ENCODE results near the gene RAB6B.

The RAB6B gene

DNA sequence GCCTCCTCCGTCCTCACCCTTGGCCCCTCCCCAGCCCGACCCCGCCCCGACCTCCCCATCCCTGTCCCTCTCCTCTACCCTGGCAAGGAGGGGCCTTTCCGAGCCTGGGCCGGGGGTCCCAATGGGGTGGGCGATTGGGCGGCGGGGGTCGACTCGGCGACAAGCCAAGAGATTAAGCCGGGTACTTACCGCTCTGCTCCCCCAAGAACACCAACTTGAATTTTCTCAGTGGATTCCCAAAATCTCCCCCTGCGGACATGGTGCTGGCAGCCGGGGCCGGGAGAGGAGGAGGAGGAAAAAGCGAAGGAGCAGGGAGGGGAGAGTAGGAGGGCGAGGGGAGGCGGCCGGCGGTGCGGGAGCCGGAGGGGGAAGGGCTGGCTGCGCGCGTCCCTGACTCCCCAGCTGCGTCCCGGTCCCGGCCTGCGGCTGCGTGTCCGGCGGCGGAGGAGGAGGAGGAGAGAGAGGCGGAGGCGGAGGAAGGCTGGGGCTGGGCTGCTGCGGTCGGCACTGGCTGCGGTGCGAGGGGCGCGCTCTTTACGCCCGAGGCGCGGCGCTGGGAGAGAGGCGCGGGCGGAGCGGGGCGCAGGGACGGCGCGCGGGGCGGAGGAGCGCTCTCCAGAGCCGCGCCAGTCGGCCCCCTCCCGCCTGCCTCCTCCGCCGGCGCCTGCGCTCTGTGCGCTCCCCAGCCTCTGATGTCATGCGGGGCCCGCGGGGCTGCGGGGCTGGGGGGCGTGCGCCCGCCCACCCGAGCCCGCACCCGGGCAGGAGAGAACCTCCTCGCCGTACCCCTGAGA is at the start of gene RAB6B:
Gene RAB6B, minus strand, starts transcription at position 675 of the 794 bp plus-strand sequence. Its CDS starts 416 bp downstream, at position 259.
- Histone ChIP-seq H3K4me1 (ENCODE audit: control insufficient read depth, insufficient read depth, low read length) (peaks cover 6% of the 10 kb centered on the region), H3K36me3 (ENCODE audit: control insufficient read depth, insufficient read depth, low read length) (no peaks in the 10 kb centered on the region), H3K9ac (ENCODE audit: low read length) (peak within 1 kb of the TSS; percentile 62), H3K4me3 (ENCODE audit: low read length) (no peak within 1 kb of the TSS), H3K9me3 (ENCODE audit: control insufficient read depth, low read length) (no peaks in the 10 kb centered on the region), H3K27me3 (ENCODE audit: control insufficient read depth, insufficient read depth, low read length) (peaks cover 34% of the 10 kb centered on the region)

DNA sequence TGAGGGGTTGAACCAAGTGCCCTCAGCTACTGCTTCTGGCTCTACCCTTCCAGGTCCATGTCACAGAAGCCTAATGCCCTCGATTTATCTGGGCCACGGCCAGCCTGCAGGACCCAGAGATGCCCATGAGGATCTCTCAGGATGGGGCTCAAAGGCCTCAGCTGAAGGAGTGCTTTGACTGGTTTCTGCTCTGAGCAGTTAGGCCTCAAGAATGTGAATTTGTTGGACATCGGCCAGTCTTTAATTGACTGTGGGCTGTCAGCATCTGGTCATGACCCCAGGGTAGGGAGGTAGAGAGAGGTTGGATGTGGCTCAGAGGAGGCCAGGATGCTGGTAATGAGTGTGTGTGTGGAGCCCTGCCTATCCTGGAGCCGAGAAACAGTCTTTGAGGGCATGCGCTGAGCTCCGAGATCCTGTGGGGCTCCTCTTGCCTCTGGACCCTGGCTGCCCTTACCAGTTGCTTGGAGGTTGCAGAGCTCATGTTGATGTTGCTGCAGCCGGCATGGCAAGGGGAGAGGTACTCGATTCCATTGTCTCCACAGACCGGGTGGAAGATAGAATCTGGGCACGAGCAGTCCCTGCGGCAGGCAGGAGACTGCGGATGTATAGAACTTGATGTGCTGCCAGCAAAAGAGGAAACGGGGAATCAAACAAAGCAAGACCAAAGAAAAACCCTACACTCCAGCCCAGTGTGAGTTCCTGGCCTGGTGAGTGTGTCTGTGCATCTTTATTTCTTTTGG is 49.1 kb upstream of the RAB6B start:
- no peak overlapping the region for H3K4me3 ChIP-seq (ENCODE audit: low read length)
- peak overlapping the region; percentile 13 for H3K9ac ChIP-seq (ENCODE audit: low read length)
- peaks cover 48% of the 10 kb centered on the region for H3K4me1 ChIP-seq (ENCODE audit: control insufficient read depth, insufficient read depth, low read length)
- H3K9me3 ChIP-seq (ENCODE audit: control insufficient read depth, low read length), result no peaks in the 10 kb centered on the region
- H3K27me3 ChIP-seq (ENCODE audit: control insufficient read depth, insufficient read depth, low read length), result no peaks in the 10 kb centered on the region
- H3K36me3 ChIP-seq (ENCODE audit: control insufficient read depth, insufficient read depth, low read length), result no peaks in the 10 kb centered on the region

DNA sequence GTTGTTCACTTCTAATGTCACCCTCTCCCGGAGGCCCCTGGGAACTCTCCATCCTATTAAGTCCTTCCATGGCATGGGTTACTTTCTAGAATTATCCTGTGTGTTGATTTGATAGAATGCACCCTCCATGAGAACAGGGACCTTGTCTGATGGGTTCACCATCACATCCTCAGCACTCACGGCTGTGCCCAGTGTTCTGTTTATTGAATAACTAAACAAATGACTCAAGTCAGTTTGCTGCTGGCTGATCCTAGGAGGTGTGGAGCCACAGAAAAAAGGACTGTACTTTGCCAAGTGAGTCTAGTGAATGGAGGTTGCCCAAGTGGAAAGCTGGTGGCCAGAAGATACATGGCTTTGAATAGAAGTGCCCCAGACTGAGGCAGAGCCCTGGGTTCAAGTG is 48.5 kb upstream of the RAB6B start:
- Histone ChIP-seq H3K9me3 (ENCODE audit: control insufficient read depth, low read length) (no peaks in the 10 kb centered on the region), H3K9ac (ENCODE audit: low read length) (peak overlapping the region; percentile 13), H3K4me3 (ENCODE audit: low read length) (no peak overlapping the region), H3K36me3 (ENCODE audit: control insufficient read depth, insufficient read depth, low read length) (no peaks in the 10 kb centered on the region), H3K27me3 (ENCODE audit: control insufficient read depth, insufficient read depth, low read length) (no peaks in the 10 kb centered on the region), H3K4me1 (ENCODE audit: control insufficient read depth, insufficient read depth, low read length) (peaks cover 50% of the 10 kb centered on the region)

DNA sequence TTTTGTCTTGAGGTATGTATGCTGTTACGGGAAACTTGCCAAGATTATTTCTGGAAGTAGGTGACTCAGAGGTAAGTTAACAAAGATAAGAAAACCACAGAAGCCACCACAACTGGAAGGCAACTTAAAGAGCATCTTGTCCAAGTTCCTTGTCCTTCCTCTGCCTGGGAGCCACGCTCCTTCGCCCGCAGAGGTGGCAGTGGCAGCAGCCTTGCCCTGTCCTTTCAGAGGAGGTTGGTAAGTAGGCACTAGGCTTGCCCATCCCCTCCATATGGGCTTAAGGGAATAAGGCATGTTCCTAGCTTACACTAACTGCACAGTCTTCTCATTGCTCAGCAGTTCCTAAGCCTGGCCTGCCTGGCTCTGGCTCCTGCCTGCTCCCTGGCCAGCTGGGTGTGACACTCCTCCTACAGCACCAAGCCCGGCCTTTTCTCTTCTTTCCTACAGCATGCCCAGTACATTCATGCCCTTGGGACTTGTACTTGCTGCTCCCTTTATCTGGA is 48.0 kb upstream of the RAB6B start:
- no peaks in the 10 kb centered on the region for H3K27me3 ChIP-seq (ENCODE audit: control insufficient read depth, insufficient read depth, low read length)
- H3K4me1 ChIP-seq (ENCODE audit: control insufficient read depth, insufficient read depth, low read length), result peaks cover 55% of the 10 kb centered on the region
- H3K4me3 ChIP-seq (ENCODE audit: low read length), result no peak overlapping the region
- H3K9me3 ChIP-seq (ENCODE audit: control insufficient read depth, low read length), result no peaks in the 10 kb centered on the region
- H3K9ac ChIP-seq (ENCODE audit: low read length), result no peak overlapping the region
- H3K36me3 ChIP-seq (ENCODE audit: control insufficient read depth, insufficient read depth, low read length), result no peaks in the 10 kb centered on the region

DNA sequence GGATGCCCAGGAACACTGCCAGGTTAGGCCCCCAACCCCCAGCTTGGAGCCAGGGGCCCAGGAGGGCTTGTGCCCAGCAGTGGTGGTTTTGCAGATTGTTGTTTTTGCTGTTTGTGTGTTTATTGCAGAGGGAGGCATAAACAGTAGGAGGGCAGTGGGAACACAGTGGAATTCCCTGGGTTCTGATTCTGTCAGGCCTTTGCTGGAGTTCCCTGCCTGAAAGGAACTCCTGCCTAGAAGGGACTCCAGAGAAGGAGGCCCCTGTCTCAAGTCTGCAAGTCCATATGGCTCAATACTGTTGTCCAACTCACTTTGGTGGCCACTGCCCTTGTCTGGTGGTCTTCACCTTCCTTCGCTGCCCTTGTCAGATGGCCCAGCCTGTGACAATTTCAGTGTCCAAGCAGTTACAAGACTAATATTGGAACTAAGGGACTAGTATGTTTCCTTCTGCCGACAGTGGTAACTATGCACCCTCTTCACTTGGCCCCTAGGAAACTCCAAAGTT is 47.4 kb upstream of the RAB6B start:
- peaks cover 56% of the 10 kb centered on the region for H3K4me1 ChIP-seq (ENCODE audit: control insufficient read depth, insufficient read depth, low read length)
- no peaks in the 10 kb centered on the region for H3K36me3 ChIP-seq (ENCODE audit: control insufficient read depth, insufficient read depth, low read length)
- H3K4me3 ChIP-seq (ENCODE audit: low read length), result no peak overlapping the region
- H3K9ac ChIP-seq (ENCODE audit: low read length), result no peak overlapping the region
- H3K9me3 ChIP-seq (ENCODE audit: control insufficient read depth, low read length), result no peaks in the 10 kb centered on the region
- no peaks in the 10 kb centered on the region for H3K27me3 ChIP-seq (ENCODE audit: control insufficient read depth, insufficient read depth, low read length)

DNA sequence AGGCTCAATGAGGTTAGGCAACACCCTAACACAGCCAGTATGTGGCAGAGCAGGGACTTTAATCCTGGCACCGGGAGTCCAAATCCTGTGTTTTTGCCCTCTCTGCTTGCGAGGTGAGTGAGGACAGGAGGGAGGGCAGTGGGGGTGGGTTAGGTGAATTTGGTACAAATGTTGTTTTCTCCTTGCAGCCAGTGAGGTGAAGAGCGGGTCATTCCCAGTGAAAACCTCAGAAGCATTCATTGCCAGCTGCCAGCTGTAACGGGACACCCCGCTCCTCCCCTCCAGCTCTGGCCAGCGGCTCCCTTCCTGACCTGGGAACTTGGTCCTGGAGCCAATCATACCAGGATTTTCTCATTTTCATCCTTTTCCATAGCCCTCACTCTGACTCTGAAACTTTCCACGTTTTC is 45.7 kb upstream of the RAB6B start:
- Histone ChIP-seq H3K27me3 (ENCODE audit: control insufficient read depth, insufficient read depth, low read length) (no peaks in the 10 kb centered on the region), H3K9ac (ENCODE audit: low read length) (no peak overlapping the region), H3K36me3 (ENCODE audit: control insufficient read depth, insufficient read depth, low read length) (no peaks in the 10 kb centered on the region), H3K9me3 (ENCODE audit: control insufficient read depth, low read length) (no peaks in the 10 kb centered on the region), H3K4me1 (ENCODE audit: control insufficient read depth, insufficient read depth, low read length) (peaks cover 49% of the 10 kb centered on the region), H3K4me3 (ENCODE audit: low read length) (no peak overlapping the region)

DNA sequence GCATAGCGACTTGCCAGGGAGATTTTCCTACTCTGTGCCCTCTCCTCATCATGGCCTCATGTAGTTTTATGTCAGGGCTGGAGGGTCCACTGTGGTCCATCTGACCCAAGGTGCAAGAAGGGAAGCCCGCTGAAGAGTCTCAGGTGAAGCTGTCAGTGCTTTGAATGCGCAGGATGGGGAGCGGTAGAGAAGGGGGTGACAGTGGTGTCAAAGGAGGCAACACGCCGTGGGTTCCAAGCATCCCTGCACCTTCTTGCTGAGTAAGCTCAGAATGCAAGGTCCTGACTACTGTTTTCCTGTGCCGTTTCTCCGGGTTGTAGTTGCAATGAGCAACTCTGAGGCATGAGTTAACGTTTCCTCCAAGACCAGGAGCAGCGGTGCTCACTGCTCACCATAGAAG is 44.9 kb upstream of the RAB6B start:
- no peak overlapping the region for H3K9ac ChIP-seq (ENCODE audit: low read length)
- H3K4me1 ChIP-seq (ENCODE audit: control insufficient read depth, insufficient read depth, low read length), result peaks cover 40% of the 10 kb centered on the region
- H3K27me3 ChIP-seq (ENCODE audit: control insufficient read depth, insufficient read depth, low read length), result no peaks in the 10 kb centered on the region
- no peaks in the 10 kb centered on the region for H3K36me3 ChIP-seq (ENCODE audit: control insufficient read depth, insufficient read depth, low read length)
- H3K9me3 ChIP-seq (ENCODE audit: control insufficient read depth, low read length), result no peaks in the 10 kb centered on the region
- H3K4me3 ChIP-seq (ENCODE audit: low read length), result no peak overlapping the region

DNA sequence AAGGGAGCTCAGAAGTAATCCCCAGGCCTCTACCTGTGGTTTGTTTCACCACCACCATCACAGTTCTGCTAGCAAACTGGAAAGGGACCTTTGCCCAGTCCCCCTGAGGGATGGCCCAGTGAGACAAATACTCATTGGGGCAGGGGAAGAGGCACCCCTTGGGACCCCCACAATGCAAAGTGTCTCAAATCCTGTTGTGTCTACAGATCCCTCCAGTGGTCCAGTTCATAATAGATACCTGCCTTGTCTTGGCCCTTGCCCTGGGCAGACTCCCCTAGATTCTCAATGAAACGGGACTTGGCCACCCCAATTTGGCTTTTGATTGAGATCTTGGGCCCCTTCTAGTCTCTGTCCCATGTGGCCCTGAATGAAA is 43.8 kb upstream of the RAB6B start:
- Histone ChIP-seq H3K9ac (ENCODE audit: low read length) (no peak overlapping the region), H3K4me1 (ENCODE audit: control insufficient read depth, insufficient read depth, low read length) (peaks cover 40% of the 10 kb centered on the region), H3K9me3 (ENCODE audit: control insufficient read depth, low read length) (no peaks in the 10 kb centered on the region), H3K36me3 (ENCODE audit: control insufficient read depth, insufficient read depth, low read length) (no peaks in the 10 kb centered on the region), H3K27me3 (ENCODE audit: control insufficient read depth, insufficient read depth, low read length) (no peaks in the 10 kb centered on the region), H3K4me3 (ENCODE audit: low read length) (no peak overlapping the region)

DNA sequence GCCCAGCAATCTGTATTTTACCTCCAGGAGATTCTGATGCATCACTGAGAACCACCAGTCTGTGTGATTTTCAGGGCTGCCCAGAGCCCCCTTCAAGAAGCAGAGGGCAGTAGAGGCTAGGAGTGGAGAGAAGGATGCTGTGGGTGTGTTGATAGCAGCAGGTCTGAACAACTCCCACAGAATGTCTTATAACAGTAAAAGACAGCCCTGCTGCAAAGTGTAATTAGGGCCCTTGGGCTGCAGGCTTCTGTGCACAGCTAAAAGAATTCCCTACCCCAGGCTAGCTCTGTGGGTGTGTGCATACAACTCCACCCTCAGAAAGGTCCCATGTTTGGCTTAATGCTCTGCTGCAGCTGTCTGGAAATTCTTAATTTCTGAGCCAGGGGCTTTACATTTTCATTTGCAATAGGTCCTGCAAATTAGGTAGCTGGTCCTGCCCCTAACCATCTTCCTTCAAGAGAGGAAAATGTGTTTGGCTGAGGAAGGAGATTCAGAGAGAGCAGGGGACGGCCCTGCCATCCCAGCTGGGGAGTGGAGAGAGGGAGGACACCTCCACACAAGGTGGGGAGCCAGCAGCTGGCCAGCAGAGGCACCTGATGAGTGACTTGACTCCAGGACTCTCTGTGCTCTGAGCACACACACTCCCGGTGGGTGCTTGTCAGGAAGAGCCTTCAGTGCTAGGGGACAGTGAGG is 43.2 kb upstream of the RAB6B start:
- Histone ChIP-seq H3K9ac (ENCODE audit: low read length) (no peak overlapping the region), H3K27me3 (ENCODE audit: control insufficient read depth, insufficient read depth, low read length) (no peaks in the 10 kb centered on the region), H3K9me3 (ENCODE audit: control insufficient read depth, low read length) (no peaks in the 10 kb centered on the region), H3K4me3 (ENCODE audit: low read length) (no peak overlapping the region), H3K4me1 (ENCODE audit: control insufficient read depth, insufficient read depth, low read length) (peaks cover 40% of the 10 kb centered on the region), H3K36me3 (ENCODE audit: control insufficient read depth, insufficient read depth, low read length) (no peaks in the 10 kb centered on the region)

DNA sequence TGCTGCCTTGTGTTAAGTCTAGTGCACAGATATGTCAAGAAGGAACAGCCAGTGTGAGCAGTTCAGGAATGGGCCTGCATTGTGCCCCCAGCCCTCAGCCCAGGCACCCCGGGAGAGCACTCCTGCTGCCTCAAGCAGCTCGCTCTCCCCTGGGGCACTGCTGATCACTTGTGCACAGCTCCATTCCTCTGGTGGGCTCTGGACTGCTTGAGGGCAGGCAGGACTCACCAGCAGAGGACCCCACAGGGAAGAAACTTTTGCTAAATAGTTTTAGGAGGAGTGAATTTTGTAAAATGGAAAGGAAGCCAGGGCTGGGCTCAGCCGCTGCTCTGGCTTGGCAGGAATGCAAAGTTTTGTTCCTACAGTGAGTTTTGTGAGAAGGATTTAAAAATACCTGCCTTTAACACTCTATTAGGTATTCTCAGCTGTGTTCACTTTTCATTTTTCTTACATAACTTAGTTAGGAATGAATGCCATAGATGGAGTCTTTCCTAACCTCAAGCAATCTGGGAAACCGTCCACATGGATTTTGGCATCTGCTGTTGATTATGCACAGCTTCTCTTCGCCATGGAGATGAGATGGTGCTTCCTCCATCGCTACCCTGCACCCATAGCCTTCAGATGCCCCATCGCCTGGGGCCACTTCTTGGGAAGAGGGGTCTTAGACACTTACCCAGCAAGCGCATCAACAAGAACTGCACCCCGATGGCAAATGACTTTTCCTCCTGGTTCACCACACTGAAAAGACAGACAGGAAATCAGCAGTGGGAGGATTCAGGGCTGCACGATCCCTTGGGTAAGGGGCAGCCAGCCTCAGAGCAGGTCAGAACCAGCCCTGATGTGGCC is 42.3 kb upstream of the RAB6B start:
- Histone ChIP-seq H3K4me3 (ENCODE audit: low read length) (no peak overlapping the region), H3K9me3 (ENCODE audit: control insufficient read depth, low read length) (no peaks in the 10 kb centered on the region), H3K36me3 (ENCODE audit: control insufficient read depth, insufficient read depth, low read length) (no peaks in the 10 kb centered on the region), H3K4me1 (ENCODE audit: control insufficient read depth, insufficient read depth, low read length) (peaks cover 37% of the 10 kb centered on the region), H3K9ac (ENCODE audit: low read length) (no peak overlapping the region), H3K27me3 (ENCODE audit: control insufficient read depth, insufficient read depth, low read length) (no peaks in the 10 kb centered on the region)

DNA sequence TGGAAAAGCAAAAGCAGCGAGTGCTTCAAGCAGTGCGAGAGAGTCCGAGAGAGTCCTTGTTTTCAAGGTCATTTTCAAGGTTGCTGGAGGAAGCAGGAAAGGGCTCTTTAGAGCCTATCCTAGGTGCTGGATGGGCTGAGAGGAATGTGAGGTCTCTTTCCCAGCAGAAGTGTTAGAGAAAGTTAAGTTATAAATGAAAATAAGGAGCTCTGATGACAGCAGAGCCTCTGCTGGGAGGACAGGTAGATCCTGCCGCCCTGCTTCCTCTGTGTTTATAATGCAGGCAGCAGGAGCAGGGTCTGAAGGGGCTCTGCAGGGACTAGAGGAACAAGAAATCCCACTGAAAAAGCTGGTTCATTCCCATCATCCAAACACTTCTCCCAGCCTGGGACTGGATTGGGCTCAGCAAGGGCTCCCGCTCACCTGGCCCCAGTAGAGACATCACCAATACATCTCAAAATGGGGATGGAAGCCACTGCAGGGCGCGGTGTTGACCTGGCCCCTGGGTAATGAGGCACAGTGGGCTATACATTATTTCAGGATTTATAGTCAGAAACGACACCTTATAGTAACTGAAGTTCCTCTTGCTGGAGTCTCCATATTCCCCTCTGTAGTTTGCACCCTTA is 41.5 kb upstream of the RAB6B start:
- Histone ChIP-seq H3K36me3 (ENCODE audit: control insufficient read depth, insufficient read depth, low read length) (no peaks in the 10 kb centered on the region), H3K9ac (ENCODE audit: low read length) (no peak overlapping the region), H3K9me3 (ENCODE audit: control insufficient read depth, low read length) (no peaks in the 10 kb centered on the region), H3K4me1 (ENCODE audit: control insufficient read depth, insufficient read depth, low read length) (peaks cover 29% of the 10 kb centered on the region), H3K4me3 (ENCODE audit: low read length) (no peak overlapping the region), H3K27me3 (ENCODE audit: control insufficient read depth, insufficient read depth, low read length) (no peaks in the 10 kb centered on the region)
